Breast epithelium (tissue), 3 donors: ENCODE data around the gene CUBN.

Source experiments
- POLR2A ChIP-seq: fragments of 450-650 bp; IDR thresholded peaks from one replicate; pipeline ENCODE4 v1.6.1; 2016; ENCODE audit warnings: antibody characterized with exemption, mild to moderate bottlenecking, moderate library complexity
- TF ChIP-seq, protein P1 (sequence below), 3 donors: fragments of 450-650 bp; IDR thresholded peaks; one replicate each; pipeline ENCODE4 v1.5.1; 2016 to 2017; ENCODE audit warnings: antibody characterized with exemption in 3 of 3, mild to moderate bottlenecking in 3 of 3, moderate library complexity in 3 of 3

GRCh38 chr10:16957038-16957437 lies 172.6 kb downstream of the CUBN start:
- TF ChIP-seq POLR2A, result no peak
- TF ChIP-seq, protein P1, sequence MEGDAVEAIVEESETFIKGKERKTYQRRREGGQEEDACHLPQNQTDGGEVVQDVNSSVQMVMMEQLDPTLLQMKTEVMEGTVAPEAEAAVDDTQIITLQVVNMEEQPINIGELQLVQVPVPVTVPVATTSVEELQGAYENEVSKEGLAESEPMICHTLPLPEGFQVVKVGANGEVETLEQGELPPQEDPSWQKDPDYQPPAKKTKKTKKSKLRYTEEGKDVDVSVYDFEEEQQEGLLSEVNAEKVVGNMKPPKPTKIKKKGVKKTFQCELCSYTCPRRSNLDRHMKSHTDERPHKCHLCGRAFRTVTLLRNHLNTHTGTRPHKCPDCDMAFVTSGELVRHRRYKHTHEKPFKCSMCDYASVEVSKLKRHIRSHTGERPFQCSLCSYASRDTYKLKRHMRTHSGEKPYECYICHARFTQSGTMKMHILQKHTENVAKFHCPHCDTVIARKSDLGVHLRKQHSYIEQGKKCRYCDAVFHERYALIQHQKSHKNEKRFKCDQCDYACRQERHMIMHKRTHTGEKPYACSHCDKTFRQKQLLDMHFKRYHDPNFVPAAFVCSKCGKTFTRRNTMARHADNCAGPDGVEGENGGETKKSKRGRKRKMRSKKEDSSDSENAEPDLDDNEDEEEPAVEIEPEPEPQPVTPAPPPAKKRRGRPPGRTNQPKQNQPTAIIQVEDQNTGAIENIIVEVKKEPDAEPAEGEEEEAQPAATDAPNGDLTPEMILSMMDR (IDR thresholded peaks at IDR 0.05), result no peak
